ENCODE data around the gene CLEC19A.

CLEC19A gene

DNA sequence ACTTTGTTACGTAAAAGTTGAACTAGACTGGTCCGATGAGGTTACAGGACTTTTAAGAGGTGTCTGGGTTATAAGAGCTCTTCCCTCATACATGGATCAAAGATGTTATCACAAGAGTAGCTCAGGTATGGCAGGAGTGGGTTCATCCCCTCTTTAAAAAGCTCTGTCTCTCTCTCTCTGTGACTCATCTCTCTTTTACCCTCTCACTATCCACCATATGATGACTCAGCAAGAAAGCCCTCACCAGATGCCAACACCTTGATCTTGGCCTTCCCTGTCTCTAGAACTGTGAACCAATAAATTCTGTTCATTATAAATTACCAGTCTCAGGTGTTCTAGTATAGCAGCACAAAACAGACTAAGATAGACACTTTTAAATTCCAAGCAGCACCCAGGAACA, 1.9 kb upstream of the CLEC19A start:
- Histone ChIP-seq H3K4ac (ENCODE audit: low read length) (no peak overlapping the region), H3K4me3 (ENCODE audit: low read length in 2 of 2) (no peak overlapping the region)
- no CpG with 5 or more reads among the region's 2 CpGs for WGBS, 2 donors (ENCODE audit: extremely low coverage in 2 of 2, insufficient read length in 2 of 2, insufficient replicate concordance in 1 of 2)

GRCh38 chr16:19284207-19284606, 1.3 kb upstream of the CLEC19A start:
- Histone ChIP-seq H3K27me3 (ENCODE audit: control insufficient read depth in 3 of 3, insufficient read depth in 3 of 3, low read depth in 1 of 3, low read length in 3 of 3) (no peaks in the 10 kb centered on the region), H3K27ac (replicated peaks; ENCODE audit: low read length) (no peak overlapping the region), H2BK12ac (ENCODE audit: low read length) (no peak overlapping the region), H3K36me3 (replicated peaks in 1 of 2; ENCODE audit: control insufficient read depth in 2 of 2, insufficient read depth in 2 of 2, low read length in 2 of 2) (no peaks in the 10 kb centered on the region), H4K8ac (ENCODE audit: low read depth, low read length) (no peak overlapping the region), H3K9ac (ENCODE audit: low read depth, low read length, poor library complexity) (no peak overlapping the region), H3K14ac (ENCODE audit: low read length) (no peak overlapping the region), H3K79me1 (ENCODE audit: low read depth, low read length) (no peaks in the 10 kb centered on the region), H3K4me1 (ENCODE audit: control insufficient read depth in 2 of 2, insufficient read depth in 1 of 2, low read depth in 1 of 2, low read length in 2 of 2) (peaks cover 0 to 27% of the 10 kb centered on the region in 2 donors), H2BK120ac (ENCODE audit: low read depth, low read length) (no peak overlapping the region), H3K23ac (ENCODE audit: low read depth, low read length, poor library complexity) (no peak overlapping the region), H2BK5ac (ENCODE audit: low read length) (no peak overlapping the region), H3K4me2 (ENCODE audit: insufficient read depth, low read length, poor library complexity, severe bottlenecking) (no peak overlapping the region), H3K4me3 (ENCODE audit: low read length in 2 of 2) (no peak overlapping the region), H3K18ac (ENCODE audit: low read length) (no peak overlapping the region), H3K4ac (ENCODE audit: low read length) (no peak overlapping the region), H4K91ac (ENCODE audit: low read depth, low read length, poor library complexity) (no peak overlapping the region), H2AK5ac (ENCODE audit: low read depth, low read length) (no peak overlapping the region), H3K9me3 (replicated peaks in 1 of 2; ENCODE audit: control insufficient read depth in 2 of 2, insufficient read depth in 1 of 2, low read depth in 1 of 2, low read length in 2 of 2) (no peaks in the 10 kb centered on the region), H2BK15ac (ENCODE audit: low read length) (no peak overlapping the region), H2AFZ (ENCODE audit: low read length) (no peak overlapping the region)
- WGBS, 2 donors (ENCODE audit: extremely low coverage in 2 of 2, insufficient read length in 2 of 2, insufficient replicate concordance in 1 of 2): no CpG with 5 or more reads among the region's 1 CpG
- no peak for DNase-seq (ENCODE audit: low spot score)

More for the DNA sequence above, 1.9 kb upstream of the CLEC19A start:
- Histone ChIP-seq H3K23ac (ENCODE audit: low read depth, low read length, poor library complexity) (no peak overlapping the region), H2BK120ac (ENCODE audit: low read depth, low read length) (no peak overlapping the region), H2BK12ac (ENCODE audit: low read length) (no peak overlapping the region), H4K8ac (ENCODE audit: low read depth, low read length) (no peak overlapping the region), H3K14ac (ENCODE audit: low read length) (no peak overlapping the region), H2BK15ac (ENCODE audit: low read length) (no peak overlapping the region), H3K4me2 (ENCODE audit: insufficient read depth, low read length, poor library complexity, severe bottlenecking) (no peak overlapping the region), H3K27me3 (ENCODE audit: control insufficient read depth in 3 of 3, insufficient read depth in 3 of 3, low read depth in 1 of 3, low read length in 3 of 3) (no peaks in the 10 kb centered on the region), H3K27ac (replicated peaks; ENCODE audit: low read length) (no peak overlapping the region), H3K9ac (ENCODE audit: low read depth, low read length, poor library complexity) (no peak overlapping the region), H3K36me3 (replicated peaks in 1 of 2; ENCODE audit: control insufficient read depth in 2 of 2, insufficient read depth in 2 of 2, low read length in 2 of 2) (no peaks in the 10 kb centered on the region), H2AFZ (ENCODE audit: low read length) (no peak overlapping the region), H3K18ac (ENCODE audit: low read length) (no peak overlapping the region), H3K9me3 (replicated peaks in 1 of 2; ENCODE audit: control insufficient read depth in 2 of 2, insufficient read depth in 1 of 2, low read depth in 1 of 2, low read length in 2 of 2) (no peaks in the 10 kb centered on the region), H3K79me1 (ENCODE audit: low read depth, low read length) (no peaks in the 10 kb centered on the region), H2AK5ac (ENCODE audit: low read depth, low read length) (no peak overlapping the region), H2BK5ac (ENCODE audit: low read length) (no peak overlapping the region), H4K91ac (ENCODE audit: low read depth, low read length, poor library complexity) (no peak overlapping the region), H3K4me1 (ENCODE audit: control insufficient read depth in 2 of 2, insufficient read depth in 1 of 2, low read depth in 1 of 2, low read length in 2 of 2) (peaks cover 0 to 21% of the 10 kb centered on the region in 2 donors)
- no peak for DNase-seq (ENCODE audit: low spot score)

DNA sequence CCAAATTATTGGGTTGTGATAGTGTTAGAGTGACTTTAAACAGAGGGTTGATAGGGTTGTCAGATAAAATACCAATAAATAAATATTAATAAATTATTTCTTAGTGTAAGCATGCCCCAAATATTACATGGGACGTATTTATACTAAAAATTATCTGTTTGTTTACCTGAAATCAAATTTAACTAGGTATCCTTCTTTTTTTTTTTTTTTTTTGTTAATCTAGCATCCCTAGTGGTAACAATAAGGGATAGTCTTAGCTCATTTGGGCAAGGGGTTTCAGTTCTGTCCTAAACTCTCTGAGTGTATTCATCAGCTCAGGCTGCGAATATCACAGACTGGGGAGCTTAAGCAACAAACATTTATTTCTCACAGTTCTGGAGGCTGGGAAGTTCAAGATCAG, 1.3 kb downstream of the CLEC19A start:
- H3K4ac ChIP-seq (ENCODE audit: low read length): no peak overlapping the region
- peaks cover 17 to 42% of the 10 kb centered on the region in 2 donors for H3K4me1 ChIP-seq (ENCODE audit: control insufficient read depth in 2 of 2, insufficient read depth in 1 of 2, low read depth in 1 of 2, low read length in 2 of 2)
- no CpG with 5 or more reads among the region's 2 CpGs for WGBS, 2 donors (ENCODE audit: extremely low coverage in 2 of 2, insufficient read length in 2 of 2, insufficient replicate concordance in 1 of 2)
- H3K27ac ChIP-seq (replicated peaks; ENCODE audit: low read length): no peak overlapping the region
- no peak overlapping the region for H2BK120ac ChIP-seq (ENCODE audit: low read depth, low read length)
- H3K4me3 ChIP-seq (ENCODE audit: low read length in 2 of 2): no peak overlapping the region
- no peak overlapping the region for H3K23ac ChIP-seq (ENCODE audit: low read depth, low read length, poor library complexity)
- H2BK12ac ChIP-seq (ENCODE audit: low read length): no peak overlapping the region
- H3K4me2 ChIP-seq (ENCODE audit: insufficient read depth, low read length, poor library complexity, severe bottlenecking): no peak overlapping the region
- no peaks in the 10 kb centered on the region for H3K36me3 ChIP-seq (replicated peaks in 1 of 2; ENCODE audit: control insufficient read depth in 2 of 2, insufficient read depth in 2 of 2, low read length in 2 of 2)
- no peaks in the 10 kb centered on the region for H3K79me1 ChIP-seq (ENCODE audit: low read depth, low read length)
- H4K8ac ChIP-seq (ENCODE audit: low read depth, low read length): no peak overlapping the region
- no peak overlapping the region for H2BK5ac ChIP-seq (ENCODE audit: low read length)
- H2AK5ac ChIP-seq (ENCODE audit: low read depth, low read length): no peak overlapping the region
- H4K91ac ChIP-seq (ENCODE audit: low read depth, low read length, poor library complexity): no peak overlapping the region
- no peak overlapping the region for H2BK15ac ChIP-seq (ENCODE audit: low read length)
- no peak overlapping the region for H2AFZ ChIP-seq (ENCODE audit: low read length)
- H3K9ac ChIP-seq (ENCODE audit: low read depth, low read length, poor library complexity): no peak overlapping the region
- H3K9me3 ChIP-seq (replicated peaks in 1 of 2; ENCODE audit: control insufficient read depth in 2 of 2, insufficient read depth in 1 of 2, low read depth in 1 of 2, low read length in 2 of 2): no peaks in the 10 kb centered on the region
- no peak overlapping the region for H3K14ac ChIP-seq (ENCODE audit: low read length)
- H3K27me3 ChIP-seq (ENCODE audit: control insufficient read depth in 3 of 3, insufficient read depth in 3 of 3, low read depth in 1 of 3, low read length in 3 of 3): no peaks in the 10 kb centered on the region
- no peak overlapping the region for H3K18ac ChIP-seq (ENCODE audit: low read length)
- no peak for DNase-seq (ENCODE audit: low spot score)

DNA sequence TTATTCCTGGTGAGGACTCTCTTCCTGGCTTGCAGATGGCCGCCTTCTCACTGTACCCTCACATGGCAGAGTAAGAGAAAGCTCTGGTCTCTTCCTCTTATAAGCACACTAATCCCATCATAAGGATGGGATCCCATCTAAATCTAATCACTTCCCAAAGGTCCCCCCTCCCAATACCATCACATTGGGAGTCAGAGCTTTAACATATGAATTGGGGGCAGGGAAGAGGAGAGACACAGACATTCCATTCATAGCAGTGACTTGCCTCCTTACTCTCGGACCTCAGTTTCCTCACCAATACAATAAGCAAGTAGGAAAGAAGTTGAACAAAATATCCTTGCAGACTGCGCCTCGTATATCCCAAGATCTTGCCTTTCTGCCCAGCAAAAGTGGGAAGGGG, 1.7 kb downstream of the CLEC19A start:
- no peak overlapping the region for H2BK15ac ChIP-seq (ENCODE audit: low read length)
- H2BK120ac ChIP-seq (ENCODE audit: low read depth, low read length): no peak overlapping the region
- no peak overlapping the region for H4K91ac ChIP-seq (ENCODE audit: low read depth, low read length, poor library complexity)
- no peak overlapping the region for H3K18ac ChIP-seq (ENCODE audit: low read length)
- no CpG with 5 or more reads among the region's 4 CpGs for WGBS, 2 donors (ENCODE audit: extremely low coverage in 2 of 2, insufficient read length in 2 of 2, insufficient replicate concordance in 1 of 2)
- no peak for DNase-seq (ENCODE audit: low spot score)
- no peak overlapping the region for H3K4me2 ChIP-seq (ENCODE audit: insufficient read depth, low read length, poor library complexity, severe bottlenecking)
- H2BK5ac ChIP-seq (ENCODE audit: low read length): no peak overlapping the region
- H3K4ac ChIP-seq (ENCODE audit: low read length): no peak overlapping the region
- no peak overlapping the region for H3K27ac ChIP-seq (replicated peaks; ENCODE audit: low read length)
- no peak overlapping the region for H3K23ac ChIP-seq (ENCODE audit: low read depth, low read length, poor library complexity)
- peaks cover 18 to 45% of the 10 kb centered on the region in 2 donors for H3K4me1 ChIP-seq (ENCODE audit: control insufficient read depth in 2 of 2, insufficient read depth in 1 of 2, low read depth in 1 of 2, low read length in 2 of 2)
- no peak overlapping the region for H3K14ac ChIP-seq (ENCODE audit: low read length)
- H2BK12ac ChIP-seq (ENCODE audit: low read length): no peak overlapping the region
- H2AFZ ChIP-seq (ENCODE audit: low read length): no peak overlapping the region
- no peak overlapping the region for H3K9ac ChIP-seq (ENCODE audit: low read depth, low read length, poor library complexity)
- H3K27me3 ChIP-seq (ENCODE audit: control insufficient read depth in 3 of 3, insufficient read depth in 3 of 3, low read depth in 1 of 3, low read length in 3 of 3): no peaks in the 10 kb centered on the region
- H3K36me3 ChIP-seq (replicated peaks in 1 of 2; ENCODE audit: control insufficient read depth in 2 of 2, insufficient read depth in 2 of 2, low read length in 2 of 2): no peaks in the 10 kb centered on the region
- no peak overlapping the region for H2AK5ac ChIP-seq (ENCODE audit: low read depth, low read length)
- no peak overlapping the region for H3K4me3 ChIP-seq (ENCODE audit: low read length in 2 of 2)
- H3K9me3 ChIP-seq (replicated peaks in 1 of 2; ENCODE audit: control insufficient read depth in 2 of 2, insufficient read depth in 1 of 2, low read depth in 1 of 2, low read length in 2 of 2): no peaks in the 10 kb centered on the region
- H3K79me1 ChIP-seq (ENCODE audit: low read depth, low read length): no peaks in the 10 kb centered on the region
- no peak overlapping the region for H4K8ac ChIP-seq (ENCODE audit: low read depth, low read length)
